K562 (cell line): ENCODE results near the gene IZUMO4. TPM values are rescaled to one million over a fixed set of nuclear protein-coding genes. Genes with fewer than 3 reads are reported as not detected.

Source experiments
- ARID2 ChIP-seq: fragments of 450-650 bp; IDR thresholded peaks from 2 replicates; pipeline ENCODE4 v1.6.1; 2017; ENCODE audit warnings: antibody characterized with exemption, mild to moderate bottlenecking
- CREM ChIP-seq: IDR thresholded peaks from 2 replicates; pipeline ENCODE4 v1.6.1; 2014; ENCODE audit warnings: antibody characterized with exemption, low read depth
- ERF ChIP-seq: fragments of 450-650 bp; formaldehyde crosslinking; IDR thresholded peaks from 2 replicates; pipeline ENCODE4 v1.4.0; 2020; ENCODE audit warnings: mild to moderate bottlenecking, mixed read lengths
- GMEB1 ChIP-seq: fragments of 250-450 bp; sonication (Bioruptor Pico); IDR thresholded peaks from 2 replicates; pipeline ENCODE4 v1.4.0; 2020; ENCODE audit warnings: mild to moderate bottlenecking
- HDAC2 ChIP-seq: fragments of 450-650 bp; IDR thresholded peaks from 2 replicates; pipeline ENCODE4 v1.6.1; 2016; ENCODE audit warnings: mild to moderate bottlenecking
- ID3 ChIP-seq, 2 experiments: fragments of 250-450 bp in 1 of 2; fragments of 450-650 bp in 1 of 2; sonication (Bioruptor Pico) in 1 of 2; IDR thresholded peaks; 2 replicates each; pipeline versions ENCODE4 v1.6.1 to v1.8.0; 2016 to 2021; ENCODE audit warnings: mild to moderate bottlenecking in 2 of 2, moderate library complexity in 2 of 2, missing compliant biosample characterization in 1 of 2, missing genetic modification characterization in 1 of 2
- LEF1 ChIP-seq: fragments of 450-650 bp; IDR thresholded peaks from 2 replicates; pipeline ENCODE4 v1.6.1; 2016; ENCODE audit warnings: mild to moderate bottlenecking
- NELFE ChIP-seq: IDR thresholded peaks from 2 replicates; pipeline ENCODE4 v1.6.1; 2011; ENCODE audit warnings: mild to moderate bottlenecking; ENCODE audit not compliant: insufficient read depth, insufficient read length
- POLR2G ChIP-seq: fragments of 200-400 bp; formaldehyde crosslinking; IDR thresholded peaks from 2 replicates; pipeline ENCODE4 v1.6.1; 2017; ENCODE audit warnings: low read depth, mild to moderate bottlenecking, antibody characterized with exemption, low read length, moderate library complexity
- SNIP1 ChIP-seq: fragments of 450-650 bp; IDR thresholded peaks from 2 replicates; pipeline ENCODE4 v1.7.1; 2017; ENCODE audit warnings: low read depth, mild to moderate bottlenecking
- TCFL5 ChIP-seq: fragments of 250-450 bp; sonication (Bioruptor Pico); conservative IDR thresholded peaks from 2 replicates; pipeline ENCODE4 v1.6.1; 2021; ENCODE audit warnings: mild to moderate bottlenecking, moderate library complexity, matching md5 sums
- U2AF1 ChIP-seq: fragments of 200-400 bp; formaldehyde crosslinking; optimal IDR thresholded peaks from 2 replicates; pipeline ENCODE3; 2017; ENCODE audit warnings: mild to moderate bottlenecking, low read depth, low read length, moderate library complexity
- WHSC1 ChIP-seq: IDR thresholded peaks from one replicate; pipeline ENCODE4 v1.6.1; 2012; ENCODE audit warnings: low read length, control low read depth, inconsistent platforms
- XRCC4 ChIP-seq: IDR thresholded peaks from one replicate; pipeline ENCODE4 v1.6.1; 2011; ENCODE audit not compliant: insufficient read depth, insufficient read length; ENCODE audit errors: extremely low read depth
- ZBTB49 ChIP-seq: sonication (generic); formaldehyde crosslinking; IDR thresholded peaks from 2 replicates; pipeline ENCODE4 v1.8.0; 2022; ENCODE audit warnings: missing genetic modification reagents, mild to moderate bottlenecking, borderline replicate concordance
- ZEB2 ChIP-seq: fragments of 450-650 bp; IDR thresholded peaks from 2 replicates; pipeline ENCODE4 v1.6.1; 2016
- ZKSCAN1 ChIP-seq: fragments of 150-350 bp; IDR thresholded peaks from 2 replicates; pipeline ENCODE4 v1.6.1; 2016; ENCODE audit warnings: low read depth, low read length
- ZNF175 ChIP-seq: fragments of 200-800 bp; sonication (Bioruptor generic); IDR thresholded peaks from 2 replicates; pipeline ENCODE4 v1.6.1; 2016; ENCODE audit warnings: low read depth, mild to moderate bottlenecking, missing genetic modification characterization, missing compliant biosample characterization
- ZNF740 ChIP-seq, 3 experiments: fragments of 200-800 bp in 1 of 3; sonication (Bioruptor generic) in 1 of 3; sonication (generic) in 1 of 3; formaldehyde crosslinking in 1 of 3; IDR thresholded peaks; 2 replicates each; pipeline versions ENCODE4 v1.6.1 to v1.8.0; 2016 to 2022; ENCODE audit warnings: mild to moderate bottlenecking in 2 of 3, missing compliant biosample characterization in 2 of 3, missing genetic modification characterization in 2 of 3, missing genetic modification reagents in 1 of 3
- ZNF764 ChIP-seq: fragments of 250-450 bp; sonication (Bioruptor Pico); IDR thresholded peaks from 2 replicates; pipeline ENCODE4 v1.4.0; 2020; ENCODE audit warnings: low read depth, mild to moderate bottlenecking, moderate library complexity
- ZNF79 ChIP-seq: fragments of 250-450 bp; sonication (Bioruptor Pico); IDR thresholded peaks from 2 replicates; pipeline ENCODE4 v1.4.0; 2020; ENCODE audit warnings: low read depth, mild to moderate bottlenecking, moderate library complexity
- polyA plus RNA-seq, 8 experiments: library from polyadenylated mRNA; depleted of rRNA in 4 of 8; stranded (reverse) in 5 of 8; unstranded in 3 of 8; fragments of >200 nt; fragmentation: Nextera tagmentation in 2 of 8; fragmentation: Illumina TruSeq in 1 of 8; extraction: Ambion mirVana in 2 of 8; extraction: Trizol in 1 of 8; gene quantifications; 2 replicates each; pipeline versions ENCODE4 v1.2.1 to v1.2.3, GENCODE V29; 2011 to 2014; ENCODE audit warnings: inconsistent platforms in 1 of 8, missing spikeins in 1 of 8
- total RNA-seq, 7 experiments: library from RNA; depleted of rRNA in 6 of 7; stranded (reverse); fragments of >200 nt in 6 of 7; fragmentation: Illumina TruSeq in 2 of 7; extraction: Trizol in 2 of 7; gene quantifications; 2 replicates each; pipeline versions ENCODE4 v1.2.1 to v1.2.3, GENCODE V29; 2011 to 2021; ENCODE audit warnings: low replicate concordance in 1 of 7

Gene IZUMO4
- total and polyA plus RNA-seq, 9 of the 15 experiments (the other 6 are each of a cell fraction or from before 2014, with no cell fraction given): 0.07 to 3.9 (median 1.2) TPM

- no peak for TF ChIP-seq ID3 (CRISPR knock-in tag; IDR thresholded peaks at IDR 0.05)
- peak; percentile 35 for TF ChIP-seq ID3 (tag; IDR thresholded peaks at IDR 0.05)
- TF ChIP-seq ZNF764 (CRISPR knock-in tag): no peak
- TF ChIP-seq SNIP1: no peak
- TF ChIP-seq U2AF1: no peak
- TF ChIP-seq ZEB2: no peak
- peak; percentile 79 for TF ChIP-seq WHSC1
- no peak for TF ChIP-seq ZNF79 (CRISPR knock-in tag)
- 0 out of 2 replicates have a peak, but pooled peaks have one; percentile 8 for TF ChIP-seq ERF (CRISPR knock-in tag)
- TF ChIP-seq CREM: no peak
- no peak for TF ChIP-seq NELFE
- TF ChIP-seq ZKSCAN1: no peak
- TF ChIP-seq POLR2G: peak; percentile 33; the same call in 1 of the 2 replicates
- no peak for TF ChIP-seq HDAC2
- TF ChIP-seq GMEB1 (CRISPR knock-in tag): no peak
- TF ChIP-seq ZNF740 (CRISPR knock-in tag; IDR thresholded peaks at IDR 0.05): peak; percentile 62; the same call in 1 of the 2 replicates
- no peak for TF ChIP-seq ZNF740 (tag; IDR thresholded peaks at IDR 0.05)
- no peak for TF ChIP-seq LEF1
- TF ChIP-seq XRCC4: no peak
- TF ChIP-seq ZNF175 (CRISPR knock-in tag): no peak
- TF ChIP-seq ZBTB49 (CRISPR knock-in tag): no peak
- TF ChIP-seq ARID2: no peak
- no peak for TF ChIP-seq TCFL5 (CRISPR knock-in tag)
These were observed 38.9 kb upstream of the IZUMO4 start (continued) for GRCh38 chr19:2057484-2058469.
